H9 (cell line): ENCODE measurements around the gene PDE1A. TPM values are rescaled to one million over a fixed set of nuclear protein-coding genes. Genes with fewer than 3 reads are reported as not detected.

Experiments used
- DNase-seq: peaks from one replicate; pipeline ENCODE4 v3.0.0-alpha.2; 2017
- H2AFZ ChIP-seq: one replicate; pipeline ENCODE4 v1.6.1; 2013; ENCODE audit warnings: mild to moderate bottlenecking, low read length, control low read depth, moderate library complexity
- H2AK5ac ChIP-seq: 2 replicates; pipeline ENCODE4 v1.6.1; 2013; ENCODE audit warnings: low read length, control low read depth, mixed read lengths; ENCODE audit not compliant: insufficient read length
- H2BK120ac ChIP-seq: one replicate; pipeline ENCODE4 v1.6.1; 2013; ENCODE audit warnings: low read depth, mild to moderate bottlenecking, low read length, control low read depth, inconsistent platforms; ENCODE audit not compliant: poor library complexity, severe bottlenecking
- H2BK12ac ChIP-seq: 2 replicates; pipeline ENCODE4 v1.6.1; 2013; ENCODE audit warnings: low read length, control low read depth, mixed read lengths, low read depth; ENCODE audit not compliant: insufficient read length
- H2BK15ac ChIP-seq: 2 replicates; pipeline ENCODE4 v1.6.1; 2013; ENCODE audit warnings: low read depth, low read length, control low read depth
- H2BK20ac ChIP-seq: one replicate; pipeline ENCODE4 v1.6.1; 2013; ENCODE audit warnings: low read depth, mild to moderate bottlenecking, low read length, control low read depth, inconsistent platforms; ENCODE audit not compliant: poor library complexity, severe bottlenecking
- H2BK5ac ChIP-seq: 2 replicates; pipeline ENCODE4 v1.6.1; 2013; ENCODE audit warnings: low read length, control low read depth, mixed read lengths; ENCODE audit not compliant: insufficient read length
- H3K14ac ChIP-seq: 2 replicates; pipeline ENCODE4 v1.6.1; 2013; ENCODE audit warnings: low read length, control low read depth; ENCODE audit not compliant: insufficient read depth
- H3K18ac ChIP-seq: 2 replicates; pipeline ENCODE4 v1.6.1; 2013; ENCODE audit warnings: low read depth, mild to moderate bottlenecking, mixed read lengths, low read length, control low read depth; ENCODE audit not compliant: insufficient read length
- H3K23ac ChIP-seq: 2 replicates; pipeline ENCODE4 v1.6.1; 2013; ENCODE audit warnings: low read length, control low read depth, mixed read lengths, low read depth; ENCODE audit not compliant: insufficient read length
- H3K23me2 ChIP-seq: 2 replicates; pipeline ENCODE4 v1.6.1; 2013; ENCODE audit warnings: low read depth, mild to moderate bottlenecking, mixed read lengths, low read length, control low read depth; ENCODE audit not compliant: insufficient read length, poor library complexity, severe bottlenecking
- H3K27ac ChIP-seq: 2 replicates; pipeline ENCODE4 v1.5.1; 2013; ENCODE audit warnings: low read length, control low read depth, mixed read lengths, low read depth; ENCODE audit not compliant: insufficient read length
- H3K27me3 ChIP-seq: 2 replicates; pipeline ENCODE4 v1.6.1; 2013; ENCODE audit warnings: low read length, control low read depth, inconsistent platforms; ENCODE audit not compliant: insufficient read depth
- H3K4ac ChIP-seq: 2 replicates; pipeline ENCODE4 v1.6.1; 2013; ENCODE audit warnings: low read depth, mild to moderate bottlenecking, control low read depth, inconsistent platforms, low read length, moderate library complexity
- H3K4me1 ChIP-seq: 2 replicates; pipeline ENCODE4 v1.6.1; 2013; ENCODE audit warnings: low read length, control low read depth, inconsistent platforms; ENCODE audit not compliant: insufficient read depth
- H3K4me2 ChIP-seq: 2 replicates; pipeline ENCODE4 v1.6.1; 2013; ENCODE audit warnings: low read length, control low read depth, mixed read lengths; ENCODE audit not compliant: insufficient read length, insufficient read depth
- H3K56ac ChIP-seq: 2 replicates; pipeline ENCODE4 v1.6.1; 2013; ENCODE audit warnings: low read depth, mild to moderate bottlenecking, mixed read lengths, low read length, control low read depth; ENCODE audit not compliant: insufficient read length
- H3K79me1 ChIP-seq: 2 replicates; pipeline ENCODE4 v1.6.1; 2013; ENCODE audit warnings: low read depth, mild to moderate bottlenecking, moderate library complexity, low read length, control low read depth, inconsistent platforms; ENCODE audit not compliant: insufficient read depth, poor library complexity, severe bottlenecking
- H3K79me2 ChIP-seq: 2 replicates; pipeline ENCODE4 v1.6.1; 2013; ENCODE audit warnings: low read length, control low read depth, inconsistent platforms; ENCODE audit not compliant: insufficient read depth
- H3K9ac ChIP-seq: 2 replicates; pipeline ENCODE4 v1.6.1; 2013; ENCODE audit warnings: low read length, control low read depth, mixed read lengths; ENCODE audit not compliant: insufficient read length; ENCODE audit errors: extremely low read depth
- H3K9me3 ChIP-seq: one replicate; pipeline ENCODE4 v1.6.1; 2013; ENCODE audit warnings: low read depth, low read length, inconsistent platforms; ENCODE audit not compliant: control insufficient read depth
- H3T11ph ChIP-seq: one replicate; pipeline ENCODE4 v1.6.1; 2013; ENCODE audit warnings: mild to moderate bottlenecking, low read length, control low read depth, inconsistent platforms
- H4K20me1 ChIP-seq: one replicate; pipeline ENCODE4 v1.6.1; 2013; ENCODE audit not compliant: control insufficient read depth, insufficient read length, insufficient read depth
- H4K5ac ChIP-seq: 2 replicates; pipeline ENCODE4 v1.6.1; 2013; ENCODE audit warnings: low read depth, mild to moderate bottlenecking, mixed read lengths, low read length, control low read depth; ENCODE audit not compliant: insufficient read length
- H4K8ac ChIP-seq: replicated peaks from 2 replicates; pipeline ENCODE4 v1.6.1; 2013; ENCODE audit warnings: low read length, control low read depth, mixed read lengths, low read depth; ENCODE audit not compliant: insufficient read length
- H4K91ac ChIP-seq: 2 replicates; pipeline ENCODE4 v1.6.1; 2013; ENCODE audit warnings: low read depth, mild to moderate bottlenecking, moderate library complexity, mixed read lengths, low read length, control low read depth; ENCODE audit not compliant: insufficient read length
- H3K27ac Mint-ChIP-seq, 3 experiments: 2 replicates in 2 of 3; 3 replicates in 1 of 3; pipeline ENCODE4 v1.8.0; 2020 to 2021; ENCODE audit warnings: mixed read lengths in 3 of 3, mild to moderate bottlenecking in 1 of 3, moderate library complexity in 1 of 3
- H3K27me3 Mint-ChIP-seq: 2 replicates; pipeline ENCODE4 v1.8.0; 2021; ENCODE audit warnings: low read depth, mild to moderate bottlenecking, moderate library complexity, mixed read lengths
- H3K36me3 Mint-ChIP-seq, 3 experiments: 2 replicates in 2 of 3; 3 replicates in 1 of 3; pipeline ENCODE4 v1.8.0; 2020 to 2021; ENCODE audit warnings: low read depth in 3 of 3, mixed read lengths in 3 of 3; ENCODE audit not compliant: insufficient read depth in 1 of 3
- H3K4me1 Mint-ChIP-seq, 2 experiments: 2 replicates each; pipeline ENCODE4 v1.8.0; 2020; ENCODE audit warnings: mixed read lengths in 2 of 2
- H3K4me3 Mint-ChIP-seq, 2 experiments: 2 replicates in 1 of 2; 3 replicates in 1 of 2; pipeline ENCODE4 v1.8.0; 2020 to 2021; ENCODE audit warnings: mild to moderate bottlenecking in 2 of 2, mixed read lengths in 2 of 2, moderate library complexity in 1 of 2
- H3K9me3 Mint-ChIP-seq, 2 experiments: 2 replicates in 1 of 2; 3 replicates in 1 of 2; pipeline ENCODE4 v1.8.0; 2020; ENCODE audit warnings: mild to moderate bottlenecking in 2 of 2, mixed read lengths in 2 of 2, moderate library complexity in 1 of 2
- CTCF ChIP-seq: fragments of 200-600 bp; sonication (generic); conservative IDR thresholded peaks from 3 replicates; pipeline ENCODE4 v1.8.0; 2021; ENCODE audit warnings: antibody characterized with exemption, mild to moderate bottlenecking
- WGBS: extraction: QIAGEN DNeasy Blood & Tissue Kit; methylation state at CpG from one replicate; pipeline ENCODE4 v1.1.7; 2013; ENCODE audit warnings: missing lambda C conversion rate, low lambda C conversion rate, mixed read lengths; ENCODE audit not compliant: insufficient read length; ENCODE audit errors: extremely low coverage; 5-methylcytosine and 5-hydroxymethylcytosine counted together
- total RNA-seq: library from RNA; stranded (reverse); gene quantifications from 2 replicates; pipeline ENCODE4 v1.2.1, GENCODE V29; 2021

PDE1A gene
- total RNA-seq, 1 experiment from 2014 or later, result 0.11 TPM

GRCh38 chr2:182345384-182345783 lies 81.5 kb downstream of the PDE1A start:
- H2AK5ac ChIP-seq, result no peak overlapping the region
- no peak overlapping the region for H2BK15ac ChIP-seq
- no peak overlapping the region for H3K27ac ChIP-seq
- H3K4ac ChIP-seq, result no peak overlapping the region
- peaks cover 0 to 4% of the 10 kb centered on the region in 2 experiments; a peak in 1 of 4 replicates for H3K4me1 Mint-ChIP-seq
- H2AFZ ChIP-seq, result no peak overlapping the region
- H3K56ac ChIP-seq, result no peak overlapping the region
- no peak overlapping the region for H2BK12ac ChIP-seq
- H4K8ac ChIP-seq, result no peak overlapping the region
- H3K4me3 Mint-ChIP-seq, result no peak overlapping the region
- H3K9me3 ChIP-seq, result no peaks in the 10 kb centered on the region
- H3K9ac ChIP-seq, result no peak overlapping the region
- H3K23ac ChIP-seq, result no peak overlapping the region
- no peak for TF ChIP-seq CTCF
- no peak overlapping the region for H3K18ac ChIP-seq
- no peaks in the 10 kb centered on the region for H3K36me3 Mint-ChIP-seq
- WGBS, result no CpG with 5 or more reads among the region's 3 CpGs
- no peak overlapping the region for H3T11ph ChIP-seq
- H3K27me3 ChIP-seq, result no peaks in the 10 kb centered on the region
- no peak overlapping the region for H4K91ac ChIP-seq
- H3K23me2 ChIP-seq, result no peaks in the 10 kb centered on the region
- no peak overlapping the region for H4K5ac ChIP-seq
- DNase-seq, result no peak
- H3K79me1 ChIP-seq, result no peaks in the 10 kb centered on the region
- H3K27ac Mint-ChIP-seq, result no peak overlapping the region
- H3K9me3 Mint-ChIP-seq, result no peaks in the 10 kb centered on the region; a peak in 1 of 5 replicates
- H3K79me2 ChIP-seq, result no peaks in the 10 kb centered on the region
- no peak overlapping the region for H2BK5ac ChIP-seq
- H2BK120ac ChIP-seq, result no peak overlapping the region
- no peak overlapping the region for H3K14ac ChIP-seq
- no peaks in the 10 kb centered on the region for H3K4me1 ChIP-seq
- H2BK20ac ChIP-seq, result no peak overlapping the region
- no peaks in the 10 kb centered on the region for H4K20me1 ChIP-seq
- H3K4me2 ChIP-seq, result no peak overlapping the region
- H3K27me3 Mint-ChIP-seq, result no peaks in the 10 kb centered on the region
